GM19239 (cell line): Measurements from ENCODE around the gene DDX31.

Experiments
- DNase-seq: peaks from one replicate; pipeline ENCODE4 v3.0.0; 2011; ENCODE audit warnings: low spot score; ENCODE audit not compliant: insufficient read length
- FAIRE-seq: peaks from 2 replicates; lab custom pipeline; 2011; peaks lifted over from hg19 to GRCh38; lab: Jason Lieb, UNC

Gene DDX31

GRCh38 chr9:132639322-132639721 lies 30.5 kb downstream of the DDX31 start:
- DNase-seq (no peak), FAIRE-seq (no peak)

- FAIRE-seq, result no peak
- no peak for DNase-seq
These were observed 31.5 kb downstream of the DDX31 start for GRCh38 chr9:132638240-132638639.

- FAIRE-seq, result no peak
- DNase-seq, result no peak
These were observed 32.0 kb downstream of the DDX31 start for GRCh38 chr9:132637801-132638200.

GRCh38 chr9:132637351-132637750 lies 32.4 kb downstream of the DDX31 start:
- FAIRE-seq (no peak), DNase-seq (no peak)

GRCh38 chr9:132634327-132634726 lies 35.5 kb downstream of the DDX31 start:
- no peak for FAIRE-seq

GRCh38 chr9:132632413-132633129 lies 37.2 kb downstream of the DDX31 start:
- FAIRE-seq, result no peak
- DNase-seq, result no peak

More at GRCh38 chr9:132634327-132634726, 35.5 kb downstream of the DDX31 start:
- no peak for DNase-seq

- DNase-seq, result no peak
- no peak for FAIRE-seq
These were observed 38.1 kb downstream of the DDX31 start for GRCh38 chr9:132631685-132632084.

GRCh38 chr9:132631280-132631679 lies 38.5 kb downstream of the DDX31 start:
- FAIRE-seq (no peak), DNase-seq (no peak)

GRCh38 chr9:132630811-132631210 lies 39.0 kb downstream of the DDX31 start:
- DNase-seq (no peak), FAIRE-seq (no peak)

GRCh38 chr9:132630116-132630515 lies 39.7 kb downstream of the DDX31 start:
- DNase-seq (no peak), FAIRE-seq (no peak)

- DNase-seq (no peak), FAIRE-seq (no peak)
These were observed 41.0 kb downstream of the DDX31 start for GRCh38 chr9:132628746-132629145.

GRCh38 chr9:132627594-132627993 lies 42.2 kb downstream of the DDX31 start:
- FAIRE-seq (no peak), DNase-seq (no peak)

- FAIRE-seq (no peak), DNase-seq (no peak)
These were observed 42.7 kb downstream of the DDX31 start for GRCh38 chr9:132627106-132627505.

GRCh38 chr9:132626285-132626684 lies 43.5 kb downstream of the DDX31 start:
- FAIRE-seq, result no peak

GRCh38 chr9:132622159-132622558 lies 47.6 kb downstream of the DDX31 start:
- DNase-seq (no peak), FAIRE-seq (no peak)

More at GRCh38 chr9:132626285-132626684, 43.5 kb downstream of the DDX31 start:
- no peak for DNase-seq

GRCh38 chr9:132616725-132617124 lies 53.1 kb downstream of the DDX31 start:
- no peak for FAIRE-seq

GRCh38 chr9:132615774-132616173 lies 54.0 kb downstream of the DDX31 start:
- no peak for FAIRE-seq
- no peak for DNase-seq

More at GRCh38 chr9:132616725-132617124, 53.1 kb downstream of the DDX31 start:
- DNase-seq, result no peak

- DNase-seq (no peak), FAIRE-seq (no peak)
These were observed 55.5 kb downstream of the DDX31 start for GRCh38 chr9:132614324-132614723.

GRCh38 chr9:132610661-132611060 lies 59.1 kb downstream of the DDX31 start:
- DNase-seq (no peak), FAIRE-seq (no peak)

- no peak for DNase-seq
- FAIRE-seq, result no peak
These were observed 60.0 kb downstream of the DDX31 start for GRCh38 chr9:132609829-132610228.

GRCh38 chr9:132609184-132609583 lies 60.6 kb downstream of the DDX31 start:
- FAIRE-seq (no peak), DNase-seq (no peak)

- FAIRE-seq, result no peak
- no peak for DNase-seq
These were observed 63.7 kb downstream of the DDX31 start for GRCh38 chr9:132606066-132606465.
